ENCODE data around the gene INPP5A.

INPP5A gene

GRCh38 chr10:132658546-132659205 lies 121.1 kb downstream of the INPP5A start:
- TF ChIP-seq FOXM1 (IDR thresholded peaks at IDR 0.05; ENCODE audit: borderline replicate concordance, low read depth) (no peak), RAD21 (IDR thresholded peaks at IDR 0.05; ENCODE audit: low read depth) (no peak), YY1 (IDR thresholded peaks at IDR 0.05; ENCODE audit: low read depth) (no peak), EGR1 (IDR thresholded peaks at IDR 0.05) (no peak), TEAD4 (IDR thresholded peaks at IDR 0.05) (no peak), REST (IDR thresholded peaks at IDR 0.05; ENCODE audit: low read depth) (no peak), CEBPB (IDR thresholded peaks at IDR 0.05) (no peak), TCF12 (IDR thresholded peaks at IDR 0.05; ENCODE audit: low read depth) (no peak), USF1 (IDR thresholded peaks at IDR 0.05) (no peak), CREB1 (IDR thresholded peaks at IDR 0.05; ENCODE audit: low read depth) (no peak)

GRCh38 chr10:132659206-132660091 lies 121.9 kb downstream of the INPP5A start:
- TF ChIP-seq REST (IDR thresholded peaks at IDR 0.05; ENCODE audit: low read depth) (no peak), YY1 (IDR thresholded peaks at IDR 0.05; ENCODE audit: low read depth) (no peak)

GRCh38 chr10:132660385-132660784 lies 122.8 kb downstream of the INPP5A start:
- TF ChIP-seq TCF12 (IDR thresholded peaks at IDR 0.05; ENCODE audit: low read depth) (no peak), EGR1 (IDR thresholded peaks at IDR 0.05) (no peak), CREB1 (IDR thresholded peaks at IDR 0.05; ENCODE audit: low read depth) (no peak), TEAD4 (IDR thresholded peaks at IDR 0.05) (no peak), TAF1 (IDR thresholded peaks at IDR 0.05; ENCODE audit: low read depth) (no peak), NFIC (IDR thresholded peaks at IDR 0.05) (no peak), EP300 (IDR thresholded peaks at IDR 0.05; ENCODE audit: borderline replicate concordance) (no peak), REST (IDR thresholded peaks at IDR 0.05; ENCODE audit: low read depth) (no peak), MAX (IDR thresholded peaks at IDR 0.05) (no peak), ZBTB7A (IDR thresholded peaks at IDR 0.05; ENCODE audit: low read depth) (no peak), RAD21 (IDR thresholded peaks at IDR 0.05; ENCODE audit: low read depth) (no peak), FOXM1 (IDR thresholded peaks at IDR 0.05; ENCODE audit: borderline replicate concordance, low read depth) (no peak), USF1 (IDR thresholded peaks at IDR 0.05) (no peak), CEBPB (IDR thresholded peaks at IDR 0.05) (no peak), YY1 (IDR thresholded peaks at IDR 0.05; ENCODE audit: low read depth) (no peak)

GRCh38 chr10:132662186-132662920 lies 124.8 kb downstream of the INPP5A start:
- TF ChIP-seq RAD21 (IDR thresholded peaks at IDR 0.05; ENCODE audit: low read depth) (no peak), TCF12 (IDR thresholded peaks at IDR 0.05; ENCODE audit: low read depth) (no peak), REST (IDR thresholded peaks at IDR 0.05; ENCODE audit: low read depth) (no peak)
